Neural progenitor cell (in vitro differentiated cells): ENCODE results near the gene COL20A1.

Experiments
- EZH2 ChIP-seq: fragments of 200-600 bp; sonication (generic); IDR thresholded peaks from 2 replicates; pipeline ENCODE4 v1.6.1; 2017; ENCODE audit warnings: antibody characterized with exemption, mild to moderate bottlenecking, moderate library complexity
- TF ChIP-seq, protein P1 (sequence below): fragments of 200-600 bp; sonication (generic); IDR thresholded peaks from 2 replicates; pipeline ENCODE4 v1.5.1; 2017; ENCODE audit warnings: antibody characterized with exemption, mild to moderate bottlenecking

DNA sequence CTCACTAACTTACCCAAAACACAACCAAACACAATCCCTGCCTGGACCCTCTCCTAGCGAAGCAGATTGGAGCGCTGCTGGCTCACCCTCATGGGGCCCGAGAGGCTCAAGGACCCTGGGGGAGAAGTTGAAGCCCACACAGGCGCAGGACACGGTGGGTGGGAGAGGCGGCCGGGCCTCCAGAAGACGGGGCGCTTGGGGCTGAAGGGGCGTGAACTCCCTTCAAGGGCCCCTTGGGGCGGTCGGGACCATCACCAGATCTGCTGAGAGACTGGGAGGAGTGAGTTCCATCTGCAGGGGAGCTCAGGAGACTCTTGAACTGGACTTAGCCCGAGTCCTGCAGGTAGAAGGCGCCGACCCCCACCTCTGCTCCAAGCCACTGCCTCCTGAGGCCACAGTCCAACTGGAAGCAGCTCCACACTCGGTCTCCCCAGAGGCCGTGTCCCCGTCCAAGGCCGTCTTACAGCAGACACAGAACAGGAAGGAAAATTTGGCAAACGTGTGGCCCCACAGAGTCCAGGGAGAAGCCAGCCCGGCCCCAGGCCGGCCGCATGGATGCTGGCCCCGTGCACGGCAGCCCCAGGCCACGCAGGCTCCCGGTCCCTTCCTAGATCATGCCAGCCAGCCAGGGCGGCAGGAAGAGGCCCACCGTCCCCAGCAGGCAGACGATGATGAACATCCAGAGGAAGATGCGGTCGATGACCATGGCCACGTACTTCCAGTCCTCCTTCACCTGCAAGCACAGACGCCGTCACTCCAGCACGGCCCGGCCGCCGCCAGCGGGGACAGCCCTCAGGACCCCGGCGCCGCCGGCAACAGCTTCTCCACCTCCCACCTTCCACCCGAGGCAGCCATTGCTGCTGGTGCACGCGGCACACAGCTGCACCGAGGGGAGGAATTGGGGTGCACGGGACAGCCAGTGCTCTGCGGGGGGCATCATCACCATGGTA, 53.4 kb downstream of the COL20A1 start:
- TF ChIP-seq, protein P1, sequence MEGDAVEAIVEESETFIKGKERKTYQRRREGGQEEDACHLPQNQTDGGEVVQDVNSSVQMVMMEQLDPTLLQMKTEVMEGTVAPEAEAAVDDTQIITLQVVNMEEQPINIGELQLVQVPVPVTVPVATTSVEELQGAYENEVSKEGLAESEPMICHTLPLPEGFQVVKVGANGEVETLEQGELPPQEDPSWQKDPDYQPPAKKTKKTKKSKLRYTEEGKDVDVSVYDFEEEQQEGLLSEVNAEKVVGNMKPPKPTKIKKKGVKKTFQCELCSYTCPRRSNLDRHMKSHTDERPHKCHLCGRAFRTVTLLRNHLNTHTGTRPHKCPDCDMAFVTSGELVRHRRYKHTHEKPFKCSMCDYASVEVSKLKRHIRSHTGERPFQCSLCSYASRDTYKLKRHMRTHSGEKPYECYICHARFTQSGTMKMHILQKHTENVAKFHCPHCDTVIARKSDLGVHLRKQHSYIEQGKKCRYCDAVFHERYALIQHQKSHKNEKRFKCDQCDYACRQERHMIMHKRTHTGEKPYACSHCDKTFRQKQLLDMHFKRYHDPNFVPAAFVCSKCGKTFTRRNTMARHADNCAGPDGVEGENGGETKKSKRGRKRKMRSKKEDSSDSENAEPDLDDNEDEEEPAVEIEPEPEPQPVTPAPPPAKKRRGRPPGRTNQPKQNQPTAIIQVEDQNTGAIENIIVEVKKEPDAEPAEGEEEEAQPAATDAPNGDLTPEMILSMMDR, result no peak
- TF ChIP-seq EZH2, result no peak
